ENCODE data around the gene B3GAT1. TPM values are rescaled to one million over a fixed set of nuclear protein-coding genes. Genes with fewer than 3 reads are reported as not detected.

Gene B3GAT1
- total RNA-seq, 4 donors from 2014 or later, result 0.26 to 0.93 (median 0.36) TPM

- Histone ChIP-seq H3K27me3 (peaks cover 11% of the 10 kb centered on the region), H3K27ac (no peak overlapping the region), H3K4me3 (no peak overlapping the region), H3K9me3 (no peaks in the 10 kb centered on the region), H3K36me3 (no peaks in the 10 kb centered on the region), H3K4me1 (no peaks in the 10 kb centered on the region)
- TF ChIP-seq EP300 (IDR thresholded peaks at IDR 0.05) (no peak), POLR2A (IDR thresholded peaks at IDR 0.05) (no peak), CTCF (IDR thresholded peaks at IDR 0.05) (no peak), POLR2AphosphoS5 (IDR thresholded peaks at IDR 0.05) (no peak)
- no peak for DNase-seq (ENCODE audit: low spot score in 2 of 2)
- WGBS, result 84% methylated on average over 12 of the region's 12 CpGs
These were observed 31.8 kb downstream of the B3GAT1 start for GRCh38 chr11:134380229-134380628.

- WGBS, result 75% methylated on average over 2 of the region's 2 CpGs
- Histone ChIP-seq H3K9me3 (no peaks in the 10 kb centered on the region), H3K36me3 (no peaks in the 10 kb centered on the region)
These were observed 32.8 kb downstream of the B3GAT1 start for GRCh38 chr11:134379241-134379640.

DNA sequence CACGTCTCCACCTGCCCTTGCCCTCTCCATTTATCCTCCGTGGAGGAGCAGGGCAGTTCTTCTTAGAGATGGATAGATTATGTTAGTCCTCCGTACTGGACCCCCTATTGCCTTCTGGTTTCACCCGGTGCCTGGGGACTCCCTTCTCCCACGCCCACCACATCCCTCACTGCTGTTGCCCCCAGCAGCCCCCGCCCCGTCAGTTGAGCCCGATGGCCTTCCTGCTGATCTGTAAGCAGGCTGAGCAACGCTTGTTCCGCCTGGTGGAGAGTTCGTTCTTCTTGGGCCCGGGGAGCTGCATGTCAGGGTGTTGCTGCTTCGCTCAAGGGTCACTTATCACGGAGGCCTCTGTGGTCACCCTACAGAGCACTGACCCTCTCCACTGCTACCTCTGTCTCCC is 34.2 kb downstream of the B3GAT1 start:
- no peak for DNase-seq (ENCODE audit: low spot score in 2 of 2)
- WGBS, result 89% methylated on average over 14 of the region's 14 CpGs
- TF ChIP-seq CTCF (IDR thresholded peaks at IDR 0.05) (no peak), POLR2AphosphoS5 (IDR thresholded peaks at IDR 0.05) (no peak), POLR2A (IDR thresholded peaks at IDR 0.05) (no peak), EP300 (IDR thresholded peaks at IDR 0.05) (no peak)
- Histone ChIP-seq H3K9me3 (no peaks in the 10 kb centered on the region), H3K27ac (no peak overlapping the region), H3K27me3 (peaks cover 3% of the 10 kb centered on the region), H3K36me3 (no peaks in the 10 kb centered on the region), H3K4me3 (no peak overlapping the region), H3K4me1 (no peaks in the 10 kb centered on the region)

More at GRCh38 chr11:134379241-134379640, 32.8 kb downstream of the B3GAT1 start:
- H3K4me1 ChIP-seq, result no peaks in the 10 kb centered on the region
- H3K27me3 ChIP-seq, result peaks cover 8% of the 10 kb centered on the region
- no peak overlapping the region for H3K4me3 ChIP-seq
- DNase-seq (ENCODE audit: low spot score in 2 of 2), result no peak
- TF ChIP-seq POLR2A (IDR thresholded peaks at IDR 0.05), result no peak
- TF ChIP-seq POLR2AphosphoS5 (IDR thresholded peaks at IDR 0.05), result no peak
- TF ChIP-seq EP300 (IDR thresholded peaks at IDR 0.05), result no peak
- no peak for TF ChIP-seq CTCF (IDR thresholded peaks at IDR 0.05)
- H3K27ac ChIP-seq, result no peak overlapping the region

GRCh38 chr11:134376150-134376921 is 35.7 kb downstream of the B3GAT1 start:
- peak in 1 of 2 donors; percentile 39 for DNase-seq (ENCODE audit: low spot score in 2 of 2)
- H3K4me1 ChIP-seq, result no peaks in the 10 kb centered on the region
- no peak overlapping the region for H3K27ac ChIP-seq
- H3K9me3 ChIP-seq, result no peaks in the 10 kb centered on the region
- H3K4me3 ChIP-seq, result no peak overlapping the region
- no peaks in the 10 kb centered on the region for H3K27me3 ChIP-seq
- TF ChIP-seq EP300 (IDR thresholded peaks at IDR 0.05) (no peak), POLR2AphosphoS5 (IDR thresholded peaks at IDR 0.05) (no peak), POLR2A (IDR thresholded peaks at IDR 0.05) (no peak), CTCF (IDR thresholded peaks at IDR 0.05) (no peak)
- H3K36me3 ChIP-seq, result no peaks in the 10 kb centered on the region
- 65% methylated on average over 10 of the region's 18 CpGs for WGBS

- DNase-seq (ENCODE audit: low spot score in 2 of 2), result no peak
- no peak overlapping the region for H3K27ac ChIP-seq
- no peaks in the 10 kb centered on the region for H3K4me1 ChIP-seq
- no peak for TF ChIP-seq POLR2AphosphoS5 (IDR thresholded peaks at IDR 0.05)
- no peak for TF ChIP-seq CTCF (IDR thresholded peaks at IDR 0.05)
- no peak for TF ChIP-seq EP300 (IDR thresholded peaks at IDR 0.05)
- no peak for TF ChIP-seq POLR2A (IDR thresholded peaks at IDR 0.05)
- no peak overlapping the region for H3K4me3 ChIP-seq
- H3K36me3 ChIP-seq, result no peaks in the 10 kb centered on the region
- H3K27me3 ChIP-seq, result no peaks in the 10 kb centered on the region
- WGBS, result 84% methylated on average over 11 of the region's 16 CpGs
- H3K9me3 ChIP-seq, result no peaks in the 10 kb centered on the region
These were observed 37.0 kb downstream of the B3GAT1 start for GRCh38 chr11:134374891-134375550.
